HG02981 (cell line): ENCODE results near the gene ETV2.
"Not testable (repeated sequence)": the region's sequence is repeated elsewhere in the genome, so short reads cannot be mapped to it uniquely, and the experiment has no call there.

Experiments used
- ATAC-seq: cut with Tn5 transposase; IDR thresholded peaks from one replicate; pipeline ENCODE4 v1.9.1; 2021; ENCODE audit warnings: mild to moderate bottlenecking, moderate library complexity; ENCODE audit not compliant: unreplicated experiment

The ETV2 gene, protein sequence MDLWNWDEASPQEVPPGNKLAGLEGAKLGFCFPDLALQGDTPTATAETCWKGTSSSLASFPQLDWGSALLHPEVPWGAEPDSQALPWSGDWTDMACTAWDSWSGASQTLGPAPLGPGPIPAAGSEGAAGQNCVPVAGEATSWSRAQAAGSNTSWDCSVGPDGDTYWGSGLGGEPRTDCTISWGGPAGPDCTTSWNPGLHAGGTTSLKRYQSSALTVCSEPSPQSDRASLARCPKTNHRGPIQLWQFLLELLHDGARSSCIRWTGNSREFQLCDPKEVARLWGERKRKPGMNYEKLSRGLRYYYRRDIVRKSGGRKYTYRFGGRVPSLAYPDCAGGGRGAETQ

DNA sequence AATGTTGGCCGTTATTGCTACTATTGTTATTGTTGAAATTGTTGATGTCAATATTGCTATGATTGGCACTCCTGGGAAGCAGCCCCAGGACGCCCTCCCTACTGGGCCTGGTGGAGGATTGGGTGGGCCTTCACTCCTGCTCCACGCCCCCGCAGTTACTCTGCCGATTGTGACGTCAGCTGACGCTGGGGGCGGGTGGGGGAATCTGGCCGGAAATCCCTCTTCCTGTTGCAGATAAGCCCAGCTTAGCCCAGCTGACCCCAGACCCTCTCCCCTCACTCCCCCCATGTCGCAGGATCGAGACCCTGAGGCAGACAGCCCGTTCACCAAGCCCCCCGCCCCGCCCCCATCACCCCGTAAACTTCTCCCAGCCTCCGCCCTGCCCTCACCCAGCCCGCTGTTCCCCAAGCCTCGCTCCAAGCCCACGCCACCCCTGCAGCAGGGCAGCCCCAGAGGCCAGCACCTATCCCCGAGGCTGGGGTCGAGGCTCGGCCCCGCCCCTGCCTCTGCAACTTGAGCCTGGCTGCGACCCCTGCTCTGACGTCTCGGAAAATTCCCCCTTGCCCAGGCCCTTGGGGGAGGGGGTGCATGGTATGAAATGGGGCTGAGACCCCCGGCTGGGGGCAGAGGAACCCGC is at the start of gene ETV2:
TSS of gene ETV2 (plus strand) at position 231 of the 637 bp plus-strand sequence. CDS start 716 bp downstream, outside the sequence.
- ATAC-seq: no peak

DNA sequence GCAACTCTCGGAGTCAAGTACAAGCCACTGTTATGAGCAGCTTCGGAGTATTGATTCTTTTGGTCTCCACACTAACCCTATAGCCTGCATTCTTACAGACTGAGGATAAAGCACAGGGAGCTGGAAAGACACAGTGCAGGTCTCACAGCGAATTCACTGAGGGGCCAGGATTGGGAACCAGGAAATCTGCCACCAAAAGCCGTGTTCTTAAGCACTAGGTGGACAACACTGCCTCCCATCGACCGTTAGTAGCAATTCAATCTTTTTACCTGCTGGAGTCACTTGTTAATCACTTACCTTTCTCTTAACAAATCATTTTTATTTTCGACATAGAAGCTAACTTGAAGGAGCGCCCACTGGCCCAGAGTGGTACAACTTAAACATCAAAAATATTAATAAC is 49.3 kb upstream of the ETV2 start:
- no peak for ATAC-seq

DNA sequence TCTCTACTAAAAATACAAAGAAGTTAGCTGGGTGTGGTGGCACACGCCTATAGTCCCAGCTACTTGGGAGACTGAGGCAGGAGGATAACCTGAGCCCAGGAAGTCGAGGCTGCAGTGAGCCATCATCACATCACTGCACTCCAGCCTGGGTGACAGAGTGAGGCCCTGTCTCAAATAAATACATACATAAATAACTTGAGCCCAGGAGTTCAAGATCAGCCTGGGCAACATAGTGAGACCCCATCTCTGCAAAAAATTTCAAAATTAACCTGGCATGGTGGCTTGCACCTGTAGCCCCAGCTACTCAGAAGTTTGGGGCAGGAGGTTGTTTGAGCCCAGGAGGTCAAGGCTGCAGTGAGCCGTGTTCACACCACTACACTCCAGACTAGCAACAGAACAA is 46.5 kb upstream of the ETV2 start:
- ATAC-seq: not testable (repeated sequence)

DNA sequence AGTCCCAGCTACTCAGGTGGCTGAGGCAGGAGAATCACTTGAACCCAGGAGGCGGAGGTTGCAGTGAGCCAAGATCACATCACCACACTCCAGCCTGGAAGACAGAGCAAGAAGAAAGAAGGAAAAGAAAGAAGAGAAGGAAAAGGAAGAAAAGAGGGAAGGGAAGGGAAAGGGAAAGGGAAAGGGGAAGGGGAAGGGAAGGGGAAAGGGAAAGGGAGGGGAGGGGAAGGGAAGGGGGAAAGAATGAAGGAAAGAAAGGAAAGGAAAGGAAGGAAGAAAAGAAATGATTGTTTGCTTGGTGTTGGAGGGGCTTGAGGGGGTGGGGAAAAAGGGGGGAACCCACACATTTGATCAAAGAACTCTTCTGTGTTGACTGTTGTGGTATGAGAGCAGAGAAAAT is 45.6 kb upstream of the ETV2 start:
- ATAC-seq: no peak

DNA sequence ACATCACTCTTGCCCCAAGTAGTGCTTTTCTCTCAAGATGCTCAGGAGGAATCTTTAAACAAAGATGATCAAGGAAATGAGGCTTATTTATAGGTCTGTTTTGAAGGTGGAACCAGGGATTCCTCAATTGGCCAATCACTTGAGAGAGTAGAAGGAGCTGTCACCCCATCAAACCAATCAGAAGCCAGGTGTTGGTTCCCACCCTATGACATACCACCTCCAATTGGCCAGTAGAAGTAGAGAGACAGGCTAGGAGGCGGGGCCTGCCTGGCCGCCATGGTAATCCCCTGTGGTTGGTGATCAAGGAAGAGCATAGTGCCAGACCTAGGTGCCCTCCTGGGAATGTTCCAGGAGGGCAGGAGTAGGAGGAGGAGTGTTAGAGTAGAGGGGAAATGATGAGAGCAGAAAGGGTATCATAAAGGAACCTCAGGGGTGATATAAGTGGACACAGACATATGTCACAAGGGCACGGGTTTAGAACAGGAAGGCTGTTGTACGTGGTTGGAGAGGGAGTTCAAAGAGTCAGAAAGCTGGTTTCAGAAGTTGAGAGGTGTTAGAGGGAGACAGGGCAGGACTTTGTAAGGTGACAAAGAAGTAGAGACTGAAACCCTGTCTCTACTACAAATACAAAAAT is 45.1 kb upstream of the ETV2 start:
- ATAC-seq: peak; percentile 61

DNA sequence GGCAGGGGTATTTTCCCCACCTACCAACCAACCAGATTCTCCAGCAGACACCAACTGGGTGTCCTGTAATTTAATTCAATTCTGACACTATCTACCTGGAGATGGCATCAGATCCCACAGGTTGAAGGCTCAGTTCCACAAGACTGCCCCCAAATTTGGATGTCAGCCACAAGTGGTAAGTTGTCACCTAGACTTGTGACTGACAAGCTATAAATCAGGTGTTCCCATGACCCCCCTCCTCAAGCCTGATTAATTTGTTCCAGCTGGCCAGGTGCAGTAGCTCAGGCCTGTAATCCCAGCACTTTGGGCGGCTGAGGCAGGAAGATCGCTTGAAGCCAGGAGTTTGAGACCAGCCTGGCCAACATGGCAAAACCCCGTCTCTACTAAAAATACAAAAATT is 39.6 kb upstream of the ETV2 start:
- no peak for ATAC-seq

DNA sequence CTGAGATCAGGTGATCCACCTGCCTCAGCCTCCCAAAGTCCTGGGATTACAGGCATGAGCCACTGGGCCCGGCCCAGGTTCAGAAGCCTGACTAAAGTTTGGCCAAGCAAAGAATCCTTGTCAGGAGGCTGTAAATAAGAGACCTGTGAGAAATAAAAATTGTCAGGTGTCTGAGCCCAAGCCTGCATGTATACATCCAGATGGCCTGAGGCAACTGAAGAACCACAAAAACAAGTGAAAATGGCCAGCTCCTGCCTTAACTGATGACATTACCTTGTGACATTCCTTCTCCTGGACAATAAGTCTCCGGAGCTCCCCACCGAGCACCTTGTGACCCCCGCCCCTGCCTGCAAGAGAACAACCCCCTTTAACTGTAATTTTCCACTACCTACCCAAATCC is 37.1 kb upstream of the ETV2 start:
- not testable (repeated sequence) for ATAC-seq

DNA sequence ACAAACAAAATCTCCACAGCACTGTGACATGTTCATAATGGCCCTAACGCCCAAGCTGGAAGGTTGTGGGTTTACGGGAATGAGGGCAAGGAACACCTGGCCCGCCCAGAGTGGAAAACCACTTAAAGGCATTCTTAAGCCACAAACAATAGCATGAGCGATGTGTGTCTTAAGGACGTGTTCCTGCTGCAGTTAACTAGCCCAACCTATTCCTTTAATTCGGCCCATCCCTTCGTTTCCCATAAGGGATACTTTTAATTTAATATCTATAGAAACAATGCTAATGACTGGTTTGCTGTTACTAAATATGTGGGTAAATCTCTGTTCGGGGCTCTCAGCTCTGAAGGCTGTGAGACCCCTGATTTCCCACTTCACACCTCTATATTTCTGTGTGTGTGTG is 34.4 kb upstream of the ETV2 start:
- not testable (repeated sequence) for ATAC-seq

DNA sequence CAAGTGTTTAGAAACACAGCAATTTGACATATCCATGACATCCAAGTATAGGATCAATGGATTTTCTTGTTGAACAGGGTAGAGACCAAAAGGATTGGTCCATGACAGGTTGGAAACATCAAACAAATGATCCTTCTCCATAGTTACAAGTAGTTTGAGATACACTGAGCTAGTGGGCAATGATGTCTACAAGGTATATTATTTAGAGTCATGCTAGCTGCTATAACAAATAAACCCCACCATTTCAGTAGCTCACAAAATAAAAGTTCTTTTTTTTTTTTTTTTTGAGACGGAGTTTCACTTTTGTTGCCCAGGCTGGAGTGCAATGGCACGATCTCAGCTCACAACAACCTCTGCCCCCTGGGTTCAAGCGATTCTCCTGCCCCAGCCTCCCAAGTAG is 33.9 kb upstream of the ETV2 start:
- ATAC-seq: no peak

DNA sequence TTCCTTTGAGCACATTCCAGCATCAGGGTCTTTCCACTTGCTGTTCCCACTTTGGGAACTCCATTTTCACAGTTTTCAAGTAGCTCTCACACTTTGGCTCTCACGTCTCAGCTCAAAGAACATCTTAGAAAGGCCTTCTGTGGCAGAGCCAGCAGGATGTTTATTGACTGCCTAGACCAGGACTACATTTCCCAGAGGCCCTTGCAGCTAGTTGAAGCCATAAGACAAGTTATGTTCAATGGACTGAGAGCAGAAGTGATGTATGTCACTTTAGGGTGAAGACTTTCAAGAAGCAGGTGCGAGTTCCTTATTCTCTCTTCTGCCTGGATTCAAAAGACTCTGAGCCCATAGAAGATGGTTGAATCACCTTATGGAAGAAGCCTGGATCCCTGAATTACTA is 33.3 kb upstream of the ETV2 start:
- ATAC-seq: no peak

DNA sequence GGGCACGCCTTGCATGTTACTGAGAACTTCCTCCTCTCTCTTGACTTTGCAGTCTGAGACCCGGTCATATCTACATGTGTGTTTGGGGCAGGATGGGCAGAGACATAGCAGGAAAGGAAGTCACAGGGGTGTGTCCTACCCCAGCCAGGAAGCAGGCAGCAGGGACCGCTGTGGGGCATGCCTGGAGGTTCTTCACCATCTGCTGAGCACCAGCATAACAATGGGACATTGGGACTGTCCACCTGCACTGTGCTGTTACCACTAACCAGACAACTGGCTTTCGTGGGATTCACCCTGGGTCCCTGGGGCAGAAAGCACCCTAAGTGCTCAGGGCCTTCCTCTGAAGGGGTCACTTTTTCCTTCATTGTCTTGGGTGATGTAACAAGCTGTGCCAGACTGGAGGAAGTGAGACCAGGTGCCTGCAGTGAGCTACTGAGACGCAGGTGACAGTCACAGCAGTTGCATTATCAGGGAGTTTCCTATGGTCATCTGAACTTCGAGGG is 31.6 kb upstream of the ETV2 start:
- ATAC-seq: no peak

DNA sequence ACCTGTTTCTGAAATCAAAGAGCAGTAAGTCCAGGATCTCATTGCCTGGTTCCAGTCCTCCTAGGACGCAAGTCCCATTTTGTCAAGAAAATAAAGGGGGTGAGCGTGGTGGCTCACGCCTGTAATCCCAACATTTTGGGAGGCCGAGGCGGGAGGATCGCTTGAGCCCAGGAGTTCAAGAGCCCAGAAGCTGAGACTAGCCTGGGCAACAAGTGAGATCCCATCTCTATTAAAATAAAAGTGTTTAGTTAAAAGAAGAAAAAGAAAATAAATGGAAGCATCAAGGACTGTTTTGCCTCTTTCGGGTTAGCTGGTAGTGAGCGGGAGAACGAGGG is 29.4 kb upstream of the ETV2 start:
- no peak for ATAC-seq

DNA sequence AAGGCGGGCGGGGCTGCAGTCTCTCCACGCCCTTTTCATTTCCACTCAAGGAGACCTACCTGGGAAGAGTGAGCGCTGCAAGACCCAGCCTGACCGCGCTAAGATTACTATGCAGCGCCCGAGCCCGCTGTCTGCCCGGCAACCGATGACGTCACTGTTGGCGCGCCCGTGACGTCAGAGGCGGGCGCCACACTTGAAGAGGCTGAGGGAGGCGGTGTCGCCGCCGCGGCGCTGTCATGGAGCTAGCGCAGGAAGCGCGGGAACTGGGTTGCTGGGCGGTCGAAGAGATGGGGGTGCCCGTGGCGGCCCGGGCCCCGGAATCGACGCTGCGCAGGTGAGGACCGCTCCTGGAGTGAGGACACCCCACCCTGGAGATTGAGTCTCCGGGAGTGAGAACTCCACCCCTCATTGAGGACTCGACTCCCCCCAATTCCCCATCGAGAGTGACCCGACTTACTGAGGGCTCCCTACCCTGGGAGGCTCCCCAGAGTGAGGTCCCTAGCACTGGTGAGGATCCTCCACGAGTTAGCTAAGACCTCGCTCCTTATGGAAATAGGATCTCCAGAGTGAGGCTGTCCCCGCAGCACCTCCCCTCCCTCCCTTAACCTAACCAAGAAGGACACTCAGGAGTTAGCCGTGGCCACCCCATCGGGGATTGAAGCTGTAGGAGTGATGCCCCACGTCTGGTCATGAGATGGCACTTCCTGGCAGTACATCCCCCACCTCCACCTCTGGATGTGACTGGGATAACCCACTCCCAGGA is 28.8 kb upstream of the ETV2 start, which contains the start of gene HAUS5:
TSS of gene HAUS5 (plus strand) at position 177 of the 763 bp plus-strand sequence. CDS start at position 237, 60 bp downstream.
- ATAC-seq: peak; percentile 72

DNA sequence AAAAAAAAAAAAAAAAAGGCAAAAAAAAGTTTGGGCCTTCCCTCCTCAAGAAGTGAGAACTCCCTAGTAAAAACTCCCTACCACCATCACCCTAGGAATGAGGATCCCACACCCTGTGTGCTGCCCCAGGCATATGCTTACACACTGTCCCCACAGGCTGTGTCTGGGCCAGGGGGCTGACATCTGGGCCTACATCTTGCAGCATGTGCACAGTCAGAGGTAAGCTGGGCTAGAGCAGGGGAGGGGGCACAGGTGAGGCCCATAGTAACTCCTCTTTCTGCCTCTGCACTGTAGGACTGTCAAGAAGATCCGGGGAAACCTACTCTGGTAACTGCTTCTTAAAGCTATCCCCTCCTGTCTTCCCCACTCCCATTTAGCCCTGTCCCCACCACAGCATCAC is 28.0 kb upstream of the ETV2 start:
- no peak for ATAC-seq

DNA sequence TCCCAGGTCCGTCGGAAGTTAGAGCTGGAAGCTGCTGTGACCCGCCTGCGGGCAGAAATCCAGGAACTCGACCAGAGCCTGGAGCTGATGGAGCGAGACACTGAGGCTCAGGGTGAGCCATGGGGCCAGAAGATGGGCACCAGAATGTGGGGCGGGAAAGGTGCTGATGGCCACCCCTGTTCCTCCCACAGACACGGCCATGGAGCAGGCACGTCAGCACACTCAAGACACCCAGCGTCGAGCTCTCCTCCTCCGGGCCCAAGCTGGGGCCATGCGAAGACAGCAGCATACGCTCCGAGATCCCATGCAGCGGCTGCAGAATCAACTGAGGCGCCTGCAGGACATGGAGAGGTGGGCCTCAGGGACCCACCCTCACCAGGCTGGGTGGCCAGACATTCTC is 26.5 kb upstream of the ETV2 start:
- ATAC-seq: no peak

DNA sequence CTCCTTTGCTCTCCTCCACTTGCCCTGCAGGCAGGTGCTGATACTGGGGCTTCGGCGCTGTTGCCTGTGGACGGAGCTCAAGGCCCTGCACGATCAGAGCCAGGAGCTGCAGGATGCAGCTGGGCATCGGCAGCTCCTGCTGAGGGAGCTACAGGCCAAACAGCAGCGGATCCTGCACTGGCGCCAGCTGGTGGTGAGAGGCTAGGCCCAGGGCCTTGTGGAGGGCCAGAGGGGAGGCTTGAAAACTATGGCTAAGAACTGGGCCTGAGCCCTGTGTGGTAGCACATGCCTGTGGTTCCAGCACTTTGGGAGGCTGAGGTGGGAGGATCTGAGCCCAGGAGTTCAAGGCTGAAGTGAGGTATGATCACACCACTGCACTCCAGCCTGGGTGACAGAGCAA is 22.7 kb upstream of the ETV2 start:
- no peak for ATAC-seq

DNA sequence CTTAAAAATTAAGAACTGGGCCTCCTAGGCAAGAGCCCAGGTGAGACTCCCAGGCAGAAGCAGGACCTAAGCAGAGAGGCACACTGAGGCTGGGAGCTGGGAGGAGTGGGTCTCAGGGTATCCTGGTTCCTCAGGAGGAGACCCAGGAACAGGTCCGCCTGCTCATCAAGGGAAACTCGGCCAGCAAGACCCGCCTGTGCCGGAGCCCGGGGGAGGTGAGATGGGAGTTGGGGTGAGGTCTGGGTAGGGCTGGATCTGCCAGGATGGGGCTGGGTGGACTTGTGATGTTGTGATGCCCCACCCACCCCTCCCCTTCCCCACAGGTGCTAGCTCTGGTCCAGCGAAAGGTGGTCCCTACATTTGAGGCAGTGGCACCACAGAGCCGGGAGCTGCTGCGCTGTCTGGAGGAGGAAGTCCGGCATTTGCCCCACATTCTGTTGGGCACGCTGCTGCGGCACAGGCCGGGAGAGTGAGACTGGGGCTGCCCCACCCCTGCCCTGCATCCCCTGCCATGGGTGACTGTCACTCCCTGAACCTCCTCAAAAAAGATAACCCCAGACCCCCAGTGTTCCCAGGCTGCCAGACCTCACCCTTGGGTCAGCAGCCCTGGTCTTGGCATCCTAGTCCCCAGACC is 22.1 kb upstream of the ETV2 start:
- no peak for ATAC-seq

DNA sequence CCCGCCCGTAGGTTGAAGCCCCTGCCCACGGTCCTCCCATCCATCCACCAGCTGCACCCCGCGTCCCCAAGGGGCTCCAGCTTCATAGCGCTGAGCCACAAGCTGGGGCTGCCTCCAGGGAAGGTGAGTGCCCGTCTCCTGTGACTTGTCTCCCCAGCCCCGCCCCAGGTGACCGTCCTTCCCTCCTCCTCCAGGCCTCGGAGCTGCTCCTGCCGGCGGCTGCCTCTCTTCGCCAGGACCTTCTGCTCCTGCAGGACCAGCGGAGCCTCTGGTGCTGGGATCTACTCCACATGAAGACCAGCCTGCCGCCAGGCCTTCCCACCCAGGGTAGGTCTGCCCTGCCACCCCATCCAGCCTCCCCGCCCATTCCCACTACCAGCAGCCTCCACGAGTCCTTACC is 21.5 kb upstream of the ETV2 start:
- no peak for ATAC-seq

DNA sequence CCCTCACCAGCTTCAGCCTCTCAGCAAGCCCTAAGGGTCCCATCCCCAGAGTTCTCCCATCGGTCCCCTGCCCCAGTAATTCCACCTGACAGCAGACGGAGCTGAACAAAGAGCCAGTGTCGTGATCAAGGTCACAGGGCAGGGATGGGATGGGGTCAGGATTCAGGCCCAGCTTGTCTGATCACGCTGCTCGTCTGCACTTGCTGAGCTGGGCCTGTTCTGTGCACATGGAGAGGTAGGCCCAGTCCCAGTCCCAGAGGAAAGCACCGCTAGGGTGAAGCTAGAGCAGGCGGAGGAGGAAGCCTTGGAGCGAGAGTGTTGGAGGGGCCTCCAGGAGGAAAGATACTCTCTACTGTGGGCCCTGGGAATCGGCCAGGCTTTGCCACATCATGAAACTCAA is 19.8 kb upstream of the ETV2 start:
- no peak for ATAC-seq

DNA sequence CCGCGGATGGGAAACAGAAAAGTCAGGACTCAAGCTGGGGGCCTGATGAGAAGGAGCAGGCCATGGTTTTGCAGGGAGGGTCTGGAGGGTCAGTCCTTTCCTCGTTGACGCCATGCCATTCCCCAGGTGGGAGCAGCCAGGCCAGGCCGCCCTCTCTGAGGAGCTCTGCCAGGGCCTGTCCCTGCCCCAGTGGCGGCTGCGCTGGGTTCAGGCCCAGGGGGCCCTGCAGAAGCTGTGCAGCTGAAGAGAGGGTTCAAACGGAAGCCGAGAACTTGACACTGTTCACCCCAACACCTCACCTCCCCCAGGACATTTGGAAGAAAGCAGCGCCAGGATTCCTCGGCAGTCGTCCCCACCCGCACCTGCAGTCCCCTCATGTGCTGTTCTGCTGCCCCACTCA is 18.8 kb upstream of the ETV2 start:
- ATAC-seq: no peak
